ENCODE results near the gene ADGRB2.

The ADGRB2 gene

DNA sequence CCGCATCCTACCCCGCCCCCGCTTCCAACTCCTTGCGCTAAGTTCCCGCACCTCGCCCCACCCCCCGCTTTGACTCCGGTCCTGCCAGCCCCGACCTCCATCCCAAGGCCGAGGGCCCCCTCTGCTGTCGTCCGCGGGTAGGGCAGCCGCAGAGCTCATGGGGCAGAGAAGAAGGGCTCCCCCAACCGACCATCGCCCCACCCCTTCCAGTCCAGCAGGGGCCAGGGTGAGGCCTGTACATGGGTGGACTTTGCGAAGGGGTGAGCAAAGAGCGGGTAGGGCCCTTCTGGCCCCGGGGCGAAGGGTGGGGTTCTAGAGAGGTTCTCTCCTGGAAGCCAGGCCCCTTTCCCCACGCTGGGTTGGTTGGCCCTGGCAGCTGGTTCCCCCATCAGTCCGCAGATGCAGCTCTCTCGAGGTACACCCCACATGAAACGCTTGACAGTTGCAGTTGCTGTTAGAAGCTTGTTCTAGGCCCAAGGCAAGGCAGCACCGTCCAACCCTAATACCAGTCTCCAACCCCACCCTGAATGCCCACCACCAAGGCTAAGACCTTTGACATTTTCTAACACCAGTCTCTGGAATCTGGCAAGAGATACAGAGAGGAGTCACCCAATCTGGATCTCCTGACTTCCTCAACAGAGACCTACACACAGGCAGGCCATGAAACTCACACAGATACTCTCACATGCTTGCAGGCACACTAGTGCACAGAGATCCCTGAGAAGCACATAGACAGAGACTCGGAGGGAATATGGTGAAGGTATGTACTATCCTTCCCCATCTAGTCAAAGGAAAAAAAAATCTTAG, 25.3 kb upstream of the ADGRB2 start:
- no peaks in the 10 kb centered on the region for H3K27me3 ChIP-seq (ENCODE audit: control insufficient read depth in 1 of 2, insufficient read depth in 2 of 2, low read length in 2 of 2)
- H3K9ac ChIP-seq (ENCODE audit: low read depth in 1 of 2, low read length in 2 of 2) = no peak overlapping the region
- H3K4me1 ChIP-seq (ENCODE audit: control insufficient read depth in 1 of 2, insufficient read depth in 2 of 2, low read length in 2 of 2) = peaks cover 27 to 38% of the 10 kb centered on the region in 2 donors
- H3K4me3 ChIP-seq (ENCODE audit: low read depth in 1 of 2, low read length in 2 of 2) = peak overlapping the region; percentile 79 to 86
- no peaks in the 10 kb centered on the region for H3K9me3 ChIP-seq (ENCODE audit: control insufficient read depth in 1 of 2, low read length in 2 of 2)
- H3K36me3 ChIP-seq (ENCODE audit: control insufficient read depth in 1 of 2, insufficient read depth in 2 of 2, low read length in 2 of 2) = no peaks in the 10 kb centered on the region
- H3K27ac ChIP-seq (ENCODE audit: low read depth, low read length) = no peak overlapping the region

DNA sequence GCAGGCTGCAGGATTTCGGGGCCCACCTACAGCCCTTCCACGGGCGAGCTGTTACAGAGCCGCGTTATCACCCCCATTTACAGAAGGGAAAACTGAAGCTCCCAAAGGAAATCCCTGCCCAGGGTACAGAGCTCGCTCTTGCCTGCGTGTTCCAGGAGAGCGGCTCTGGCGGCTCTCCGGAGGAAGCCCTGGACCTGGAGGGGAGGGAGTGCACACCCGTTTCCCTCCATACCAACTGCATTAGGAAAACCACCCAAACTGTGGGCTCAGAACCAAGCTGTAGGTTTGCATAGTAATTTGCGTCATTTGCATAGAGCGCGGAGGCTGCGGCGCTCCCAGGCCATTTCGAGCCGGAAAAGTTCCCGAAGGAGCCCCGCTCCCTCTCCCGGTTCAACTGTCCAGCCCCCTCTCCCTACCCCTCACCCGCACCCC, 24.7 kb upstream of the ADGRB2 start:
- Histone ChIP-seq H3K4me3 (ENCODE audit: low read depth in 1 of 2, low read length in 2 of 2) (peak overlapping the region; percentile 79 to 86), H3K27ac (ENCODE audit: low read depth, low read length) (peak overlapping the region; percentile 71), H3K9ac (ENCODE audit: low read depth in 1 of 2, low read length in 2 of 2) (peak overlapping the region; percentile 70 to 75)

DNA sequence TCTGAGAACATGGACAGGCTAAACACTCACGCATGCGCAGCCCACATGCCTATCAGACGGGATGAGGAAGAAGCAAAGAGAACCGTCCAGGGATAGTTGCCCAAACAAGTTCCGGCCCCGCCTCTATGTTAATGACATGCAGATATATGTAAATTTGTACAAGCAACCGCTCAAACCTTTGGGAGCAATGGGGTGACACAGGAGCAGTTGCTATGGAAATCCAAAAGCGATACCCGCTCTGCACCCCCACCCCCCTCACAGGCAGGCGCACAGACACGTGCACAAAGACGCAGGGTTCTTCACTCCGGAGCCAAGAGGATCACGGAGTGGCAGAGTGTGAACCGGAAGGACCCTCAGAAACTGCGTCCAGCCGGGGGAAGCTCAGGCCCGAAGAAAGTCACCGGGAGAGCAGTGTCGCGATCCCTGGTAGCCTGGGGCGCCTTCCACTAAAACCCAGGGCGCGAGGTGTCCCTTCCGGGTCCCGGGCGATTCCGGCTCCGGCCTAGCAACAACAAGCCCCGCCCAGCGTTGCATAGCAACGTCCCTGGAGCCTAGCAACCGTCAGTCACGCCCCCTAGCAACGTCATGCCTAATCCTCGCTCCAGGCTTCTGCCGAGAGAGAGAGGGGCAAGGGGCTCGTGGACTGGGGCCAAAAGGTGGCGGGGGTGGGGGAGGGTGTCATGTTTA, 24.1 kb upstream of the ADGRB2 start:
- peak overlapping the region; percentile 79 to 86 for H3K4me3 ChIP-seq (ENCODE audit: low read depth in 1 of 2, low read length in 2 of 2)
- no peaks in the 10 kb centered on the region for H3K9me3 ChIP-seq (ENCODE audit: control insufficient read depth in 1 of 2, low read length in 2 of 2)
- H3K4me1 ChIP-seq (ENCODE audit: control insufficient read depth in 1 of 2, insufficient read depth in 2 of 2, low read length in 2 of 2) = peaks cover 27 to 38% of the 10 kb centered on the region in 2 donors
- H3K9ac ChIP-seq (ENCODE audit: low read depth in 1 of 2, low read length in 2 of 2) = peak overlapping the region; percentile 67 to 75
- peak overlapping the region; percentile 71 for H3K27ac ChIP-seq (ENCODE audit: low read depth, low read length)
- no peaks in the 10 kb centered on the region for H3K36me3 ChIP-seq (ENCODE audit: control insufficient read depth in 1 of 2, insufficient read depth in 2 of 2, low read length in 2 of 2)
- H3K27me3 ChIP-seq (ENCODE audit: control insufficient read depth in 1 of 2, insufficient read depth in 2 of 2, low read length in 2 of 2) = no peaks in the 10 kb centered on the region

More for the DNA sequence above, 24.7 kb upstream of the ADGRB2 start:
- no peaks in the 10 kb centered on the region for H3K9me3 ChIP-seq (ENCODE audit: control insufficient read depth in 1 of 2, low read length in 2 of 2)
- no peaks in the 10 kb centered on the region for H3K27me3 ChIP-seq (ENCODE audit: control insufficient read depth in 1 of 2, insufficient read depth in 2 of 2, low read length in 2 of 2)
- H3K36me3 ChIP-seq (ENCODE audit: control insufficient read depth in 1 of 2, insufficient read depth in 2 of 2, low read length in 2 of 2) = no peaks in the 10 kb centered on the region
- peaks cover 27 to 38% of the 10 kb centered on the region in 2 donors for H3K4me1 ChIP-seq (ENCODE audit: control insufficient read depth in 1 of 2, insufficient read depth in 2 of 2, low read length in 2 of 2)

DNA sequence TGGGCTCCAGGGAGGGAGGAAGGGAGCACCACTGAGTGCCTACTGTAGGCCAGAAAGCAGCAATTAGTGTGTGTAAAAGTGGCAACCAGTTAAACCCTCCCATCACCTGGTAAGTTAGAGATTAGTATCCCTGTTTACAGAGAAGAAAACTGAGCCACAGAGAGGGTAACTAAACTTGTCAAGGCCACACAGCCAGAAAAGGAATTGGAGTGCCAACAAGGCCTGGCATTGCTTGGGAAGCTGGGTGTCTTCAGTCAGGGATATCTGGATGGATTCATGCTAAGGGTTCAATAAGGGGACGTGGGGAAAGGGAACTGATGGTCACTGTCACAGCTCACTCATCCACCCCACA, 23.6 kb upstream of the ADGRB2 start:
- Histone ChIP-seq H3K27ac (ENCODE audit: low read depth, low read length) (no peak overlapping the region), H3K4me1 (ENCODE audit: control insufficient read depth in 1 of 2, insufficient read depth in 2 of 2, low read length in 2 of 2) (peaks cover 27 to 38% of the 10 kb centered on the region in 2 donors), H3K27me3 (ENCODE audit: control insufficient read depth in 1 of 2, insufficient read depth in 2 of 2, low read length in 2 of 2) (no peaks in the 10 kb centered on the region), H3K9ac (ENCODE audit: low read depth in 1 of 2, low read length in 2 of 2) (peak overlapping the region in 1 of 2 donors; percentile 75), H3K36me3 (ENCODE audit: control insufficient read depth in 1 of 2, insufficient read depth in 2 of 2, low read length in 2 of 2) (no peaks in the 10 kb centered on the region), H3K4me3 (ENCODE audit: low read depth in 1 of 2, low read length in 2 of 2) (peak overlapping the region in 1 of 2 donors; percentile 86), H3K9me3 (ENCODE audit: control insufficient read depth in 1 of 2, low read length in 2 of 2) (no peaks in the 10 kb centered on the region)

- Histone ChIP-seq H3K4me1 (ENCODE audit: control insufficient read depth in 1 of 2, insufficient read depth in 2 of 2, low read length in 2 of 2) (peaks cover 27 to 38% of the 10 kb centered on the region in 2 donors), H3K4me3 (ENCODE audit: low read depth in 1 of 2, low read length in 2 of 2) (no peak overlapping the region), H3K36me3 (ENCODE audit: control insufficient read depth in 1 of 2, insufficient read depth in 2 of 2, low read length in 2 of 2) (no peaks in the 10 kb centered on the region), H3K27ac (ENCODE audit: low read depth, low read length) (no peak overlapping the region), H3K9me3 (ENCODE audit: control insufficient read depth in 1 of 2, low read length in 2 of 2) (no peaks in the 10 kb centered on the region), H3K9ac (ENCODE audit: low read depth in 1 of 2, low read length in 2 of 2) (no peak overlapping the region), H3K27me3 (ENCODE audit: control insufficient read depth in 1 of 2, insufficient read depth in 2 of 2, low read length in 2 of 2) (no peaks in the 10 kb centered on the region)
Observed at GRCh38 chr1:31787261-31787660, 23.1 kb upstream of the ADGRB2 start.

DNA sequence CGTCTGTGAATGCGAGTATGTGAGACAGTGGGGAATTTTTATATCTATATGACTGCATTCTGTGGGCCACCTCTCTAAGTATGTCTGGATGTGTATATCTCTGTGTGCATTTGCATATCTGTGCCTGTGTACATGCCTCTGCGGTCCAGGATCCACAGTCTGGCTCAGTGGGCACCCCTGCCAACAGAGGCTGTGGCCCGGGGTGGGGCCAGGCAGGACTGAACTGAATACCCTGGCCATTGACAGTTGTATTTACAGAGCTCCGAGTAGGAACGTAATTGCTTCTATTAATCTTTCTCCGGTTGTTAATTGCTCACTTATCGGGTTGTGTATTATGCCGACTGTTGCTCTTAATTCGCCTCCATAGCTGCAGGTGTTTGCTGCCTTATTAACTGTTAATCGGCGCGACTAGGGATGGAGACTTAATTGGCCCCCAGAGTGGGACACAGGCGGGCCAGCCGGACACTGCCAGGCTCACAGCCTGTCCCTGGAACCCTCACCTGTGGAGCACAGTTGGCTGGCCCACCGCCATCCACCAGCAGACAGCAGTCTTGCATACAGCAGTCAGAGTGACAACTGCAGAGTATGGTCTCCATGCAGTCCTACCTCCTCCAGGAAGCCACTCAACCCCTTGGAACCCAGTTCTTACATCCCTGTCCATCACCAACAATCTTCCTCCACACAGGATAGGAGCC, 22.4 kb upstream of the ADGRB2 start:
- no peak overlapping the region for H3K9ac ChIP-seq (ENCODE audit: low read depth in 1 of 2, low read length in 2 of 2)
- H3K4me1 ChIP-seq (ENCODE audit: control insufficient read depth in 1 of 2, insufficient read depth in 2 of 2, low read length in 2 of 2) = peaks cover 32 to 43% of the 10 kb centered on the region in 2 donors
- H3K27ac ChIP-seq (ENCODE audit: low read depth, low read length) = no peak overlapping the region
- H3K27me3 ChIP-seq (ENCODE audit: control insufficient read depth in 1 of 2, insufficient read depth in 2 of 2, low read length in 2 of 2) = no peaks in the 10 kb centered on the region
- H3K36me3 ChIP-seq (ENCODE audit: control insufficient read depth in 1 of 2, insufficient read depth in 2 of 2, low read length in 2 of 2) = no peaks in the 10 kb centered on the region
- no peaks in the 10 kb centered on the region for H3K9me3 ChIP-seq (ENCODE audit: control insufficient read depth in 1 of 2, low read length in 2 of 2)
- peak overlapping the region in 1 of 2 donors; percentile 7 for H3K4me3 ChIP-seq (ENCODE audit: low read depth in 1 of 2, low read length in 2 of 2)

- H3K36me3 ChIP-seq (ENCODE audit: control insufficient read depth in 1 of 2, insufficient read depth in 2 of 2, low read length in 2 of 2) = no peaks in the 10 kb centered on the region
- H3K27me3 ChIP-seq (ENCODE audit: control insufficient read depth in 1 of 2, insufficient read depth in 2 of 2, low read length in 2 of 2) = no peaks in the 10 kb centered on the region
- no peak overlapping the region for H3K9ac ChIP-seq (ENCODE audit: low read depth in 1 of 2, low read length in 2 of 2)
- no peak overlapping the region for H3K4me3 ChIP-seq (ENCODE audit: low read depth in 1 of 2, low read length in 2 of 2)
- peaks cover 34 to 45% of the 10 kb centered on the region in 2 donors for H3K4me1 ChIP-seq (ENCODE audit: control insufficient read depth in 1 of 2, insufficient read depth in 2 of 2, low read length in 2 of 2)
- H3K9me3 ChIP-seq (ENCODE audit: control insufficient read depth in 1 of 2, low read length in 2 of 2) = no peaks in the 10 kb centered on the region
- H3K27ac ChIP-seq (ENCODE audit: low read depth, low read length) = no peak overlapping the region
Observed at GRCh38 chr1:31785947-31786290, 21.8 kb upstream of the ADGRB2 start.

GRCh38 chr1:31785020-31785946, 21.1 kb upstream of the ADGRB2 start:
- Histone ChIP-seq H3K27ac (ENCODE audit: low read depth, low read length) (no peak overlapping the region), H3K36me3 (ENCODE audit: control insufficient read depth in 1 of 2, insufficient read depth in 2 of 2, low read length in 2 of 2) (no peaks in the 10 kb centered on the region), H3K4me3 (ENCODE audit: low read depth in 1 of 2, low read length in 2 of 2) (no peak overlapping the region), H3K9ac (ENCODE audit: low read depth in 1 of 2, low read length in 2 of 2) (no peak overlapping the region), H3K4me1 (ENCODE audit: control insufficient read depth in 1 of 2, insufficient read depth in 2 of 2, low read length in 2 of 2) (peaks cover 34 to 45% of the 10 kb centered on the region in 2 donors), H3K27me3 (ENCODE audit: control insufficient read depth in 1 of 2, insufficient read depth in 2 of 2, low read length in 2 of 2) (no peaks in the 10 kb centered on the region), H3K9me3 (ENCODE audit: control insufficient read depth in 1 of 2, low read length in 2 of 2) (no peaks in the 10 kb centered on the region)

GRCh38 chr1:31784356-31785019, 20.3 kb upstream of the ADGRB2 start:
- H3K36me3 ChIP-seq (ENCODE audit: control insufficient read depth in 1 of 2, insufficient read depth in 2 of 2, low read length in 2 of 2) = no peaks in the 10 kb centered on the region
- H3K9ac ChIP-seq (ENCODE audit: low read depth in 1 of 2, low read length in 2 of 2) = no peak overlapping the region
- no peak overlapping the region for H3K27ac ChIP-seq (ENCODE audit: low read depth, low read length)

More at GRCh38 chr1:31784356-31785019, 20.3 kb upstream of the ADGRB2 start:
- Histone ChIP-seq H3K4me3 (ENCODE audit: low read depth in 1 of 2, low read length in 2 of 2) (no peak overlapping the region), H3K4me1 (ENCODE audit: control insufficient read depth in 1 of 2, insufficient read depth in 2 of 2, low read length in 2 of 2) (peaks cover 32 to 43% of the 10 kb centered on the region in 2 donors), H3K27me3 (ENCODE audit: control insufficient read depth in 1 of 2, insufficient read depth in 2 of 2, low read length in 2 of 2) (no peaks in the 10 kb centered on the region), H3K9me3 (ENCODE audit: control insufficient read depth in 1 of 2, low read length in 2 of 2) (no peaks in the 10 kb centered on the region)

All from duodenal mucosa (tissue), 2 donors.